AG20443 (cell line): ENCODE results near the gene EVC2.
A peak's percentile ranks its signal among the peaks of the same experiment; 100 is the strongest.

ENCODE experiments used
- DNase-seq: peaks from one replicate; pipeline ENCODE4 v3.0.0; 2012; ENCODE audit warnings: low spot score, mixed read lengths

Gene EVC2

GRCh38 chr4:5562476-5562875, 145.9 kb downstream of the EVC2 start:
- DNase-seq: no peak

GRCh38 chr4:5561286-5561685, 147.1 kb downstream of the EVC2 start:
- no peak for DNase-seq

GRCh38 chr4:5558502-5558901, 149.9 kb downstream of the EVC2 start:
- no peak for DNase-seq

GRCh38 chr4:5554376-5554775, 154.0 kb downstream of the EVC2 start:
- no peak for DNase-seq

- DNase-seq: no peak
Observed at GRCh38 chr4:5553801-5554200, 154.6 kb downstream of the EVC2 start.

GRCh38 chr4:5552451-5552850, 155.9 kb downstream of the EVC2 start:
- no peak for DNase-seq

- DNase-seq: no peak
Observed at GRCh38 chr4:5547651-5548249, 160.6 kb downstream of the EVC2 start.

GRCh38 chr4:5545271-5545670, 163.1 kb downstream of the EVC2 start:
- no peak for DNase-seq

GRCh38 chr4:5544762-5545161, 163.6 kb downstream of the EVC2 start:
- DNase-seq: no peak

GRCh38 chr4:5543681-5544080, 164.7 kb downstream of the EVC2 start:
- no peak for DNase-seq

- DNase-seq: no peak
Observed at GRCh38 chr4:5541169-5541568, 167.2 kb downstream of the EVC2 start.

GRCh38 chr4:5539584-5539983, 168.8 kb downstream of the EVC2 start:
- DNase-seq: no peak

- DNase-seq: no peak
Observed at GRCh38 chr4:5532100-5532499, 176.3 kb downstream of the EVC2 start.

- no peak for DNase-seq
Observed at GRCh38 chr4:5528031-5528436, 180.3 kb downstream of the EVC2 start.

- DNase-seq: no peak
Observed at GRCh38 chr4:5527211-5527610, 181.1 kb downstream of the EVC2 start.

GRCh38 chr4:5526080-5526846, 182.1 kb downstream of the EVC2 start:
- no peak for DNase-seq

- DNase-seq: peak; percentile 38
Observed at GRCh38 chr4:5524446-5525299, 183.7 kb downstream of the EVC2 start.

GRCh38 chr4:5517372-5517771, 191.0 kb downstream of the EVC2 start:
- DNase-seq: no peak

- DNase-seq: no peak
Observed at GRCh38 chr4:5515646-5516045, 192.7 kb downstream of the EVC2 start.
